ENCODE data around the gene CEP41.

GRCh38 chr7:130359276-130359857, 81.4 kb downstream of the CEP41 start:
- TF ChIP-seq GATA2 (IDR thresholded peaks at IDR 0.05; ENCODE audit: low read depth, low read length) (no peak), GATA3 (IDR thresholded peaks at IDR 0.05; ENCODE audit: low read depth, low read length) (no peak)
